Activated CD4-positive, CD25-positive, alpha-beta regulatory T cell (primary cell): ENCODE data around the gene TMEM18.

Experiments
- DNase-seq, 4 experiments: peaks; one replicate each; lab custom pipeline; 2025; lab: John Stamatoyannopoulos, UW

Gene TMEM18

DNA sequence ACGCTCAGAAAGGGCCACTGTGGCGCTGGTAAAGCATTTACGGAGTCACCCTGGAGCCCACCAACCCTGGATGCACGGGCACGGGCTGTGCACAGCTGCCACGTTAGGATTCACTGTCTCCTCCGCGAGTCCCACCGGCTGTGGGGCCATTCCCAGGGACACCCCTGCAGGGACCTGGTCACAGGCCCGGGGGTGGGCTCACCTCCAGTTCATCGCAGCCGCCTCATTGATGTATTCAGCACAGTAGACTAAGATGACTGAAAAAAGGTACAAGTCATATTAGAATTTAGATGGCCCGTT lies 4.7 kb downstream of the TMEM18 start:
- no peak for DNase-seq

DNA sequence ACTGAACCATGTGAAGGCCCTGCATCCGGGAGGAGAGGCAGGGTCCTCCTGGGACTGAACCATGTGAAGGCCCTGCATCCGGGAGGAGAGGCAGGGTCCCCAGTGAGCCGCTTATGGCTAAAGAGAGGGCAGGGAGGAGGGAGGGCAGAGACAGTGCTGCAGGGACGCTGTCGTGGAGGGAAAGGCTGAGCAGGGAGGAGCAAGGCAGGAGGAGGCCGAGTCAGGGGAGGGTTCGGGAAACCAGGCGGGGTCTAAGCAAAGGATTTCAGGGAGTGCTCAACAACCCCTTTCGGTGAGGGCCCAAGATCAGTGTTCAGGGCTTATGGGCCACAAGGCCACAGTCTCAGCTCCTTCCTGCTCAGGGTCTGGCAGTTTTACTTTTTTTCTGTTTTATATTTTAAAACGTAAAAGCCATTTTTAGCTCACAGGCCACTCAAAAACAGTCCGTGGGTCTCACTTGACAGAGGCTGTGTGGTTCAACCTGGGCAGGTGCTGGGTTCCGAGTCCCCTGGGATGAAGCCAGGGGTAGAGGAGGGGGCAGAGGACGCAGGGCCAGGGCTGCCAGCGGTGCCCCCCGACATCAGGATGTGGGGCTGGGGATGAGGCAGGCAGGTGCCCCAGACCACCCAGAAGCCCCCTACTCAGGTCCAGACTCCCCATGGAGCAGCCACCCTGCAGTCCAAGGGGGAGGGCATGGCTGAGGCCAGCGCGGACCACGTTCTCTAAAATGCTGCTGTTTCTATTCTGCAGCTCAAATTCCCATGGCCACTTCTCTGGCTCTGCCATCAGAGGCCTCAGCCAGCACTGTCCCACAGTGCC lies 5.2 kb downstream of the TMEM18 start:
- DNase-seq = no peak

DNA sequence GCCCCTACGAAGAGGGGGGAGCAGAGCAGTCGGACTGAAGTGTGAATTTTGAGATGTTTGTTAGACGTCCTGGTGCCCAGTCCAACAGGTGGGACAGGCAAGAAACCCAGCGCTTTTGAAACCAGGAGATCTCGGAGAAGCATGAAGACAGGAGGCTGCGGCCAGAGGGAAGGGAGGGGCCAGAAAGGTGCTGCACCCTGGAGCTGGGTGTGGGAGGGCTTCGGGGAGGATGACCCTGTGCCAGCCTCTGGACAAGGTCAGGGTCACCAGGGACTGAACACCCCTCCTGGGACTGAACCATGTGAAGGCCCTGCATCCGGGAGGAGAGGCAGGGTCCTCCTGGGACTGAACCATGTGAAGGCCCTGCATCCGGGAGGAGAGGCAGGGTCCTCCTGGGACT lies 6.1 kb downstream of the TMEM18 start:
- DNase-seq = no peak

DNA sequence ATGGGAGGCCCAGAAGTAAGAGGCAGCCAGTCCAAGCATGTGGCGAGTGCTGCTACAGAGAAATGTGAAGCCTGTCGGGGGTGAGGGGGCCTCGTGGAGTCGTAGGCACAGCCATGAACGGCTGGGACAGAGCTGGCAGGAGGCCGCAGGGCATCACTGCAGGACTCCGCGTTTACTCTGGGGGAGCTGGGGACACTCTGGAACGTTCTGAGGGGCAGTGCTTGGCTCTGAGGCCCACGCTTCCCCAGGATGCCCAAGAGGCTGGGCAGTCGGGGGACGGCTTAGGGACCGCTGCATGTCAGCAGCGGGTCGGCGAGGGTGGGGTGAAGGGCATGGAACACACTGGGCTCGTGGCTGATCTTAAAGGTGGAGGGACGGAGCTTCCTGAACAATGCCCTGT lies 6.6 kb downstream of the TMEM18 start:
- no peak for DNase-seq

DNA sequence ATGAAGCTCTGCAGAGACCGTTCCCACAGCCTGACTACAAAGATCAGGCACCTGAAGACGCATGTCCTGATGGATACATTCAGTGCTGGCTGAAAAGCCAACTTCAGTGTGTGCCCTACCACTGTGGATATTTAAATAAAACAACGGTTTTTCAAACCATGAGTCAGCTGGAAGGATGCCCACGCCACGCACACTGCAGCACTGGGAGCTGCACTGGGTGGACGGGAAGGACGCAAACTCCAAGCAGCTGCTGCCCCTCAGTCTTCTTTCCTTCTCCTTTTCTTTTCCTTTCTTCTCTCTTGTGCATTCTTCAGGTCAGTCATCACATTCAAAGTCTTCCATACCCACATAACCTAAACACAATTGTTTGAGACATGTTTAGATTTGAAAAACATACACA lies 7.9 kb downstream of the TMEM18 start:
- no peak for DNase-seq

DNA sequence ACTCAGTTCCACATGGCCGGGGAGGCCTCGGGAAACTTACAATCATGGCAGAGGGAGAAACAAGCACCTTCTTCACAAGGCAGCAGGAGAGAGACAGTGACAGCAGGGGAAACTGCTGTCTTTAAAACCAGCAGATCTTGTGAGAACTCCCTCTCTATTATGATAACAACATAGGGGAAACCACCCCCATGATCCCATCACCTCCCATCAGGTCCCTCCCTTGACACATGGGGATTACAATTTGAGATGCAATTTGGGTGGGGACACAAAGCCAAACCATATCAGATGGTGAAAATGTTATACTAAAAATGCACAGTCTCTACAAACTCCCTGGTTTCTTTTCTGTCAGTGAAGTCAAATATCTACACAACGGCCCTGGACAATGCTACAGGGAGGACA lies 9.2 kb downstream of the TMEM18 start:
- no peak for DNase-seq

DNA sequence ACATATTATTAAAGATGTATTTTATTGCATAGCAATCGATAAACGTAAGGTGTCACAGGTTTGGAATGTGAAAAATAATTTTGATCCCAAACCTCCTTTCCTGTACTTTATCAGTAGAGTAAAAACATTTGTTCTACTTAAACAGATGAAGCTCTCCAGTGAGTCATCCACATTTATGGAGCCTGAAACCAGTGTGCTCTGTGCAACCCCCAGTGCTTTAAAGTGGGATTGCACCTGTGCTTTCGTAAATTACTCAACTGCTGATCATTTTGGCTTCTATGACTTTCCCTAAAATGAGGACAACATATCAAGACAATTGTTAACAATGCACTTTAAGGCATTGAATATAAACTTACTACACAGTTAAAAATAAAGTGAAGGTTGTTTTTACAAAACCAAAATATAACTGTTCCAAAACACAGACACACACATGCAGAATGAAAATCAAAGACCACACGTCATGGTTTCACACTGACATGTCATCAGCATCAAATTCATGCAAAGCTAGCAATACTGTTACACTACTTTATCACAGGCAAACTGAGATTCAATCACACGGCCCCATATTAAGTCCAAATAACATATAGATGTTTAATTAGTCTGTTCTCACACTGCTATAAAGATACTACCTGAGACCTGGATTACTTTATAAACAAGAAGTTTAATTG lies 9.7 kb downstream of the TMEM18 start:
- DNase-seq = no peak

DNA sequence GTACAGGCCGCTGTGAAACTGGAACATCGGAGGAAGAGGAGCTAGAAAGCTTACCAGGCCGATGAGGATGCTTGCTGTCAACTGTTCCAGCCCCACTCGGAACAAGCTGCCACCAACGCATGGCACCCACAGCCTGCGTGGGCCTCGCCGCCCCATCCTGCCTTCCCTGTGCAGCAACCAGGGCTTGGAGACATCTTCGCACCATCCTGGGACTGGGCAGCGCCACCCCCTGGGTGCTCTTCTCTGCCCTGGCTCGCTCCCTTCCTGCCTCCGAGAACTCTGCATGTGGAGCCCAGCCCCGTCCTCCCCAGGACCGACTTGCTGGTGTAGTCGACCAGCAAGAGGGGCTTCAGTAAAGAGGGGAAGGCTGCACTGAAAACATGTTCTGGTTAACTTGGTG lies 10.8 kb downstream of the TMEM18 start:
- no peak for DNase-seq

DNA sequence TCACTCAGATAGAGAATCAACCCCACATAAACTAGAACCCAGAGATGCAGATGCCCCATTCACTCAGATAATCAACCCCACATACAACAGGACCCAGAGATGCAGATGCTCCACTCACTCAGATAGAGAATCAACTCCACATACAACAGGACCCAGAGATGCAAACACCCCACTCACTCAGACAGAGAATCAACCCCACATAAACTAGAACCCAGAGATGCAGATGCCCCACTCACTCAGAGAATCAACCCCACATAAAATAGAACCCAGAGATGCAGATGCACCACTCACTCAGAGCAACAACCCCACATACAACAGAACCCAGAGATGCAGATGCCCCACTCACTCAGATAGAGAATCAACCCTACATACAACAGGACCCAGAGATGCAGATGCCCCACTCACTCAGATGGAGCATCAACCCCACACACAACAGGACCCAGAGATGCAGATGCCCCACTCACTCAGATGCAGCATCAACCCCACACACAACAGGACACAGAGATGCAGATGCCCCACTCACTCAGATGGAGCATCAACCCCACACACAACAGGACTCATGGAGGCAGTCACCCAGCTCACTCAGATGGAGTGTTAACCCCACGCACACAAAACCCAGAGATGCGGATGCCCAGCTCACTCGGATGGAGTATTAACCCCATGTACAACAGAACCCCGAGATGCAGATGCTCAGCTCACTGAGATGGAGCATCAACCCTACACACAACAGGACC lies 11.7 kb downstream of the TMEM18 start:
- DNase-seq = no peak

DNA sequence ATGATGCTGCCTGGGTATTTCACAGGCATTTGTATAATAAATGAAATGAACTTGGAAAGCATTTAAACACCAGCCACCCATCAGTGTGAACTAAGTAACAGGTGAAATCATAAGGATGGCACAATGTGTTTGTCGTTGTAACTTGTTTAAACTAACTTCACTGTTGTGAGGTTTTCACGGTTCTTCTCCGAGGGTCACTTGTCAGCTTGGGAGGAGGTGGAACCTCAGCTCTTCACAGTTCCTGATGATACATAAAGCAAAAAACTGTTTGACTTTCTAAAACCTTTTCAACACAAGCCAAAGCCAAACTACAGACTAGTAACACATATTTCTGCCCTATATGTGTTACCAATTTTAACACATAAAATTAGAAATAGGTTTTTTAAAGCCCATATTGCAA lies 13.1 kb downstream of the TMEM18 start:
- no peak for DNase-seq

DNA sequence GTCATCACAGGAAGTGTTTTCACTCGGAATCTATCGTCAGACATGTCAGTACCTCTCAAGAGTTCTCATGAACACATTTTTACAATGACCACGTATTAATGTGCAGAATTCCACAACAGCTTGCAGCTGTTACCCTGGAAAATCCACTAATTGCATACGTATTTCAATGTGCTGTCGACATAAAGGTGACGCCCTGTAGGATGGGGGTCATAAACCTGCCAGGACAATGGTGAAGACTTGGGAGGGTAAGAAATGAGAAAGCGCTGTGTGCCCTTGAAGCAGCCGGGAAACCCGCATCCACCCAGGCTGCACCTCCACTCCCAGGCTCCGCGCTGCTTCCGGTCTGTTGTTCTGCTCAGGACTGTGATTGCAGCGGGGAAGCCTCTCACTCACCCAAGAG lies 14.0 kb downstream of the TMEM18 start:
- no peak for DNase-seq

DNA sequence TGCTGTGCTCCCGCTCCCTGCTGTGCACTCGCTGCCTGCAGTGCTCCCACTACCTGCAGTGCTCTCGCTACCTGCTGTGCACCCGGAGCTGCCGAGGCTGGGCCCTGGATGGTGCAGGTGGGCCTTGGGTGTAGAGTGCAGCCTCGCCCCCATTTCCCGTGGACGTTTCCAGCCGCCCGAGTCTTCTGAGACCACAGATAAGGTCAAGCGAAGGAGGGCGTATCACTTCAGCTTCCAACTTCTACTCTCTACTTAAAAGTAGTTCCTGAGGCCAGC lies 15.9 kb downstream of the TMEM18 start:
- DNase-seq = no peak

DNA sequence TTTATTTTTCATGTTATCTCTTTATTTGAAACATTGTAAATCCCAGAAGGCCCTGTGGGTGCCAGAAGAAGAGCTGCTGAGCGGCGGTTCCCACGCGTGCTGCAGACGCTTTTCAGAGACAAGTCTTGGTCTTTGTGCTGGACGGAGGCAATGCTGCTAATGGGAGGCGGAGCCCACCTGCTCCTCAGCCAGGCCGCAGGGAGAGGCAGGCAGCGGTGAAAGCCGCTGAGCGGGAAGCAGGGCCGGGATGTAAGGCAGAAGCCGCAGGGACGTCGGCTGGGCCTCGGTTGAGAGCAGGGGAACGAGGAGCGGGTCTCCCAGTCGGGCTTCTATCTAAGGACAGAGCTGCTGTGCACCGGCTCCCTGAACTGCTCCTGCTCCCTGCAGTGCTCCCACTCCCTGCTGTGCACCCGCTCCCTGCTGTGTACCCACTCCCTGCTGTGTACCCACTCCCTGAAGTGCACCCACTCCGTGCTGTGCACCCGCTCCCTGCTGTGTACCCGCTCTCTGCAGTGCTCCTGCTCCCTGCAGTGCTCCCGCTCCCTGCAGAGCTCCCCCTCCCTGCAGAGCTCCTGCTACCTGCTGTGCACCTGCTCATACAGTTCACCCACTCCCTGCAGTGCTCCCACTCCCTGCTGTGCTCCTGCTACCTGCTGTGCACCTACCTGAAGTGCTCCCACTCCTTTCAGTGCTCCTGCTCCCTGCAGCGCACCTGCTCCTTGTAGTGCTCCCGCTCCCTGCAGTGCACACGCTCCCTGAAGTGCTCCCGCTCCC lies 16.4 kb downstream of the TMEM18 start:
- no peak for DNase-seq

DNA sequence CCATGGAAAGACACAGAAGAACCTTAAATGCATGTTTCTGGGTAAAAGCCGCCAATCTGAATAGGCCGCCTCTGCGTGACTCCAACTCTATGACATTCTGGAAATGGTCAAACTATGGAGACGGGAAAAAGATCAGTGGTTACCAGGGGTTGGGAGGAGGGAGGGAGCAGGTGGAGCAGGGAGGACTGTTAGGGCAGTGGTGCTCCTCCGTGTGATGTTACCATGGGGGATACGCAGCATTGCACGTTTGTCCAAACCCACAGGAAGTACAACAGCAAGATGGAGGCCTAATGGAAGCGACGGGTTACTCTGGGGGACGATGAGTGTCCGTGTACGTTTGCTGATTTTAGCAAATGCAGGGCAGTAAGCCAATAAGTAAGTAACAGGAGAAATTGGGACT lies 17.2 kb downstream of the TMEM18 start:
- DNase-seq = no peak

DNA sequence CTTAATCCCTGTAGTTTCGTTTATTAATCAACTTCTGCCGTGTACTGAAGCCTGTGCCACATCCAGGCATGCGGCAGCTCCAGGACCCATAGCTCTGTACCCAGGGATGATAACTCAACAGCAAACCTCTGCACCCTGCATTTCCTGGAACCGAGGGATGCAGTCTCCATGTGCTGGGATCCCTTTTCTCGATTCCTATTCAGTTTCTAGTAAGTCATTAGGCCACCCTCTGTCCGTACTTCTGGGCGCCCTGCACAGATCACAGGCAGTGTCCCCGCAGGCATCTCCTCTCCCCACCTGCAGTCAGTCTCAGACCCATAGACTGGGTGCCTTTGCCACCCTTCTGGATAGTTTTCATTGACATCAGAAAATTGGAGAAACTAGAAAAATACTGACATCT lies 18.8 kb downstream of the TMEM18 start:
- DNase-seq = no peak

DNA sequence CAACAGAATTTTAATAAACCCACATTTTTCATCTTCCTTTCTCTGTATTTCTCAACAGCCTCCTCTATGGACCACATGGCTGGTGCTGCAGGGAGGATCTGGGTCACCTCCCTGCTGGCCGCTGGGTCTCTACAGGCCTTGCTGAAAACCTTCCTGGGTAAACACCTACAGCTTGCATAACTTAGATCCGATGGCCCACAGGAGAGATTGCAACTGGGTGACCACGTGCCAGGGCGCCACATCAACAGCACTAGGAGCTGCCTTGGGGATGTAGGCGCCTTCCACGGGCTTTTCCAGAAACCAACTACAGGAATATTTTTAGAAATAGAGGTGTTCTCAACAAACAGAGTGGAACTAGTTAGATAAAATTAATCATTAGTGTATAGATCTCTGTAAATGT lies 19.4 kb downstream of the TMEM18 start:
- DNase-seq = no peak

DNA sequence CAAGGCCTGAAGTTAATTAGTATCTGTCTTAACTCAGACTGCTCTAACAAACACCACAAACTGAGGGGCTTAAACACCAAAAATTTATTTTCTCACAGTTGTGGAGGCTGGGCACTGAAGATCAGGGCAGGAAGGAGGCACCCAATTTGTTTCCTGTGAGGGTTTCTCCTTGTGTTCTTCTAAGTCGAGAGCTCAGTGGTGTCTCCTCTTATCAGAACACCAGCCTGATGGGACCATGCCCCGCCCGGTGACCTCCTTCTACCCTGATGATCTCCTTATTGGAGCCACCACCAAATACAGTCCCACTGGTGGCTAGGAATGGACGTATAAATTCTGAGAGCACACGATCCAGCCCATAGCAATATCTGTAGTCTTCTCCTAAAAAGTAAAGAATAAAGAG lies 20.5 kb downstream of the TMEM18 start:
- no peak for DNase-seq

DNA sequence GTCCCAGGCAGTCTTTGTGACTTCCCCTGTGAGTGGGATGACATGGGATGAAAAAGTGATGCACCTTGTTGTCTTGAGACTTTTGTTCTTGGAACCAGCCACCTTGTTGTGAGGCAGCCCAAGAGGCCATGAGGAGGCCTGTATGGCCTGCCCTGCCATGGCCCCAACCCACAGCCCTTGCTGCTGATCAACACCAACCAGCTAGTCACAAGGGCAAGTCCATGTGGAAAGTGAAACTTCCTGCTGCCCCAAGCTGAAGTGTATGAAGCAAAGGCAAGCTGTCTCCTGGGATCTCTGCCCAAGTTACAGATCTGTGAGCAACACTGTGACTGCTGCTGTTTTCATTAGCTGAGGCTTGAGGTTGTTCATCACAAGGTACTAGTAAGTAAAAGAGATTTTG lies 21.6 kb downstream of the TMEM18 start:
- no peak for DNase-seq

DNA sequence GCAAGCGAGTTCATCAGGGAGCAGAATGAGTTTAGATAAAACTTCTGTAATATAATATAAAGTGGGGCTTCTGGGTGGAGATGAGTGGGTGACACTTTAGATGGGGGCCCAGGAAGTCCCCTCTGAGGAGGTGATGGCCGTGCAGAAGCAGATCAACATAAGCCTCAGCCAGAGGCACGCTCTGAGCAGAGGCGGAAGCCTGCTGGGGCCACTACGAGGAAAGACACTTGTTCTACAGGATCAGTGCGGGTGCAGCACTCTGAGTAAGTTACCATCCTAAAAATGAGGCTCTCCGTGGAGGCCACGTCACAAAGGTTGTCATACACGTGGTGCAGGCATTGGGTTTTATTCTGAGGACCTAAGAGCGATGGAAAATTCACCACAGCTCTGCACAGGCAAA lies 22.3 kb downstream of the TMEM18 start:
- no peak for DNase-seq

DNA sequence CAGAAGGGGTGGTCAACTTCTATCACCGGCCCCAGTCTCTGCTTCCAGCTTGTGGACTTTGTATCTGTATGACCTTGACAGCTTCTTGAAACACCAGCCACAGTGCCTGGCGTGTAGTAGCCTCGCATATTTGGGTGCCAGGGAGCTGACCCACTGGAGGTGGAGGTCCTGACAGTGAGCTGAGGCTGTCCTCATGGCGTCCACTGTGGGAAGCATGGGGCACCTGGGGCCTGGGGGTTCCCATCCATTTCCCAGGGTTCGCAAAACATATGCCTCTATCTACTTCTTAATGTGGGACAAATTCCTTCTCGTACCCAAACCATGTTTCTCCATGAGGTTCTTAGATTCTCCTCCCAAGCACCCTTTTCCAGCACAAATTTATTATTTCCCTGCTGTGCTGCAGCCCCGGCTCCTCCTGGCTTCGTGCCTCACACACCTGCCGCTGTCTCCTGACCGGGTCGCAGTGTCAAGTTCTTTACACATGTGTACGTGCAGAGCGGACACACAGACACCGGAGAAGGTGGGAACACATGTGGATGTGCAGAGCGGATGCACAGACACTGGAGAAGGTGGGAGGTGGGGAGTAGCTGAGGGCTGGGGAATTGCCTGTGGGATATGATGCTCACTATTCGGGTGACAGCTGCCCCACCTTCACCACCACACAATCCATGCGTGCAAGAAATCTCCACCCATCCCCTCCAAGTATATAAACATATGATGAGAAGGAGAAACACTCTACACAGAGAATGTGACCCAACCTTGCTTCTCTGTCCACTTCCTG lies 23.4 kb downstream of the TMEM18 start:
- no peak for DNase-seq

DNA sequence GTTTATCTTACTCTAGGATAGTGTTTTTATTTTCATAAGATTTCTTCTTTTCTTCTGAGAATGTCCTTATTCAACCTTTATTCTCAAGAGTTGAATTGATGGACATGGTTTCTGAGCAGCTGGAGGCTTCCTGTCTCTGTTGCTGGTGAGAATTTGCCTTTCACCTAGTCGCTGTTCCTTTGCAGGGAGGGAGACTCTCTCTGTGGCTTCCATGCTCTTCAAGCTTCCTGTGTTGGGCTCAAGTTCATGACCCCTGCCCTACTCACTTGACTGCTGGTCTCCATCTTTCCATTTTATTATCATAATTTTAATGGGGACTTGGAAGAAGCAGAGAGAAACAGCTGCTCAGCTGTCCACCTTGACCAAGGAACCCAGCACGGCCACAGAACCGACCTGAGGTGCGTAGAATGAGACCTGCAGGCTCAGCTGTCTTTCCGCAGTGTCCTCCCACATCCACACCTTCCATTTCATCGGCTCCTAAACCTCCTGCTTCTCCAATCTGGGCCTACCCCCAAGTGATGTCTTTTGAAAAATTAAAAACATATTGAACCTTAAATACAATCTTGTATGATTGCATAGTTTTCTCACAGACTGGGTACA lies 24.2 kb downstream of the TMEM18 start:
- DNase-seq = no peak

DNA sequence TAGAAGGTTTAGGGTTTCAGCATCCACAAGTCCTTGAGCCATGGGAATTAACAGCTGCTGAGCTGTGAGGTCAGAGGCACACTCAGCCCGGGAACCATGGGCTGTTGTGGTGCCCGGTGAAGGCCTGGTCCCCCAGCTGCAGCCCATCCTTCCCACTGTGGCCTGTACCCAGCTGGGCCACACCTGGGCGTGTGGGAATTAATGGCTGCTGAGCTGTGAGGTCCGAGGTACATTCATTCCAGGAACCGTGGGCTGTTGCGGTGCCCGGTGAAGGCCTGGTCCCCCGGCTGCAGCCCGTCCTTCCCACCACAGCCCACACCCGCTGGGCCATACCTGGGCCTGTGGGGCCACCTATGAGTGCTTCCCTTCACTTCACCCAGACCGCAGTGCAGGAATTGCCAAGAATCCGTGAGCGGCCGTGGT lies 25.2 kb downstream of the TMEM18 start:
- no peak for DNase-seq
